GM21423 (cell line): ENCODE data around the gene ACSF3.
"Not testable (repeated sequence)": the region's sequence is repeated elsewhere in the genome, so short reads cannot be mapped to it uniquely, and the experiment has no call there.

Experiments
- ATAC-seq: cut with Tn5 transposase; IDR thresholded peaks from one replicate; pipeline ENCODE4 v1.9.1; 2021; ENCODE audit warnings: mild to moderate bottlenecking, moderate library complexity; ENCODE audit not compliant: unreplicated experiment

ACSF3 gene

GRCh38 chr16:89155851-89156739 is 62.4 kb downstream of the ACSF3 start:
- ATAC-seq: no peak

GRCh38 chr16:89156740-89157645 is 63.3 kb downstream of the ACSF3 start:
- no peak for ATAC-seq

GRCh38 chr16:89157778-89158177 is 64.1 kb downstream of the ACSF3 start:
- no peak for ATAC-seq

GRCh38 chr16:89159066-89159849 is 65.6 kb downstream of the ACSF3 start:
- ATAC-seq: no peak

GRCh38 chr16:89159850-89160354 is 66.2 kb downstream of the ACSF3 start:
- ATAC-seq: no peak

- ATAC-seq: no peak
These were observed 67.5 kb downstream of the ACSF3 start for GRCh38 chr16:89160977-89161701.

DNA sequence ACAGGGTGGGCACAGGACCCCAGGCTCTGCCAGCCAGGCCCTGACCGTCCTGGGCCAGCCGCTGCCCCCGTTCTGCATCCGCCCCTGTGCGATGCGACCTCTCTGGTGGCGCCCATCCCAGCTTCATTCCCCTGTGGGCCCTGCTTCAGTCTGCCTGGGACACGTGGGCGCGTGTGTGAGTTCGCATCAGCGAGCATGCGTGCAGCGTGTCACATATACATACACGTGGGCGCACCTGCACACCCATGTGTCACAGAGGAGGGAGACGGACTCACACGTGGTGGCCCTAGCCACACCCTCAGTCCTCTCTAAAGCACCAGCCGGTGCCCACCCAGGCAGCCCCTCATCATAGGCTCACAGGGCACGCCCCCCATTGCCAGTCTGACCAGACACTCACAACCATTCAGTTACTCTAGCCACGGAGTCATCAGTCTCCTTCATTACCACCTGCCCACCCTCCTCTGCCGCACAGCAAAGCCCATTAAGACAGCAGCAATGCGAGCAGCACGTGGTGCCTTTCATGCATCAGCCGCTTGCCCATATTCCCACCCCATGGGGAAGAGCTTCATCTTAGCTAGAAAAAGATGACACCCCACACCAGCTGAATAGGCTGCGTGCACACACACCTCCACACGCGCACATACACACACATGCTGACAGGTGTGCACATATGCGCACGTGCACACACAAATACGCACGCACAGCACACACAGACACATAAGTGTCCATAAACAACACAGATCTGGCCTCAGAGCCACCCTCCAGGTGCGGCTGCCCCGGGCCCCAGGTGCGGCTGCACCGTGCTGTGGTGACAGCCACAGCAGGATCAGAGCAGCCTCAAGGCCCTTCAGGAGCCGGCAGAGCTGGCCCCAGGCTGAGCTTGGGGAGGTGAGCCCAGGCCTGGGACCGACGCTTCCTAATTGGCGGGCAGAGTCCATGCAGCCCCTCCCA is 68.4 kb downstream of the ACSF3 start:
- no peak for ATAC-seq

DNA sequence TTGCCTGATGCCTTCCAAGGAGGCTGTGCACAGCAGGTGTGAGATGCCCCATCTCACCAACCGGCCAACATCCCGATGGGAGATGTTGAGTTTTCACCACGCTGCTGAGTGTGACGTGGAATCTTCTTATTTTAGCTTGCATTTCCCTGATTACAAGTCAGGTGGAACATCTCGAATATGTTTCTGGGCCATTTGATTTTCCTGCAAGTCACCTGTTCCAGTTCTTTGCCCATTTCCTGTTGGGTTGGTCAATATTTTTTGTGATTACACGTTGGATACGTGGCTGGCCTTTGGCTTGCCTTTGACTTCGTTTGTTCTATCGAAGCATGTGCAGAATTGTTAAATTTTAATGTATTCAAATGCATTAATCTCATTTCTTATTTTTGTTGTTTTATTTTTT is 69.6 kb downstream of the ACSF3 start:
- ATAC-seq: no peak

GRCh38 chr16:89164436-89164835 is 70.8 kb downstream of the ACSF3 start:
- ATAC-seq: no peak

DNA sequence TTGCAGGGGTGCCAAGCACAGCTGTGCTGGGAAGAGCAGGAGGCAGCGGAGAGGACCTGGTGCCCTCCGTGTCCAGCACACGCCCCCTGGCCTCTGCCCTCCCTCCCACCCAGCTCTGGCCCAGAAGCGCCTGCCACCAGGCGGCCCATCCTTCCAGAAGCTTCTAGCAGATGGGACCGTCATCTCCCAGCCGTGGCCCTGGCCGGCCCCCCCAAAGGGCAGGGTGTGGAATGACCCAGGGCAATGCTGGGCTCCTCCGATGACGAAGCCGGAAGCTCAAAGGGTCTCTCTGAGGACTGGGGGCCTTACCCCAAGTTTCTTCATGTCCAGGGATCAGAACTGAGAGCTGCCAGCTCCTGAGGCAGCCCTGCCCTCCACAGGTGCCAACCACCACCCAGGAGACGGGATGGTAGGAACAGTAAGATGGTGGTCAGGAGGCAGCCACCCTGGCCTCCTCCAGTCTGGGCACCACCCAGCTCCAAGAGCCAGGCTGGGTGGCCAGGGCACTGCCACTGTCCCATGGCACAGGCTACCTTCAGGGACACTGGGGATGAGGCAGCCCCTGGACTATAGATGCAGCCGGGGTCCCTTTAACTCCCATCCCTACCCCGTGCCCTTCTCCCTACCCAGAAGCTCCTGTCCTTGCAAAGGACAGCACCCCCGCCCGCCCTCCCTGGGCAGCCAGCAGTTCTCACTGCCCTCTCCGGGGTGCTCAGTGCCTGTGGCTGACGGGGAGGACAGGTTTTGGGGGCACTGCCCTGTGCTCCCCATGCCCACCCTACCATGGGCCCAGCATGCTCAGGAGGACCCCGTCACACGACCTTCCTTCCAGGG is 71.4 kb downstream of the ACSF3 start:
- no peak for ATAC-seq

- not testable (repeated sequence) for ATAC-seq
These were observed 72.0 kb downstream of the ACSF3 start for GRCh38 chr16:89165681-89165979.

DNA sequence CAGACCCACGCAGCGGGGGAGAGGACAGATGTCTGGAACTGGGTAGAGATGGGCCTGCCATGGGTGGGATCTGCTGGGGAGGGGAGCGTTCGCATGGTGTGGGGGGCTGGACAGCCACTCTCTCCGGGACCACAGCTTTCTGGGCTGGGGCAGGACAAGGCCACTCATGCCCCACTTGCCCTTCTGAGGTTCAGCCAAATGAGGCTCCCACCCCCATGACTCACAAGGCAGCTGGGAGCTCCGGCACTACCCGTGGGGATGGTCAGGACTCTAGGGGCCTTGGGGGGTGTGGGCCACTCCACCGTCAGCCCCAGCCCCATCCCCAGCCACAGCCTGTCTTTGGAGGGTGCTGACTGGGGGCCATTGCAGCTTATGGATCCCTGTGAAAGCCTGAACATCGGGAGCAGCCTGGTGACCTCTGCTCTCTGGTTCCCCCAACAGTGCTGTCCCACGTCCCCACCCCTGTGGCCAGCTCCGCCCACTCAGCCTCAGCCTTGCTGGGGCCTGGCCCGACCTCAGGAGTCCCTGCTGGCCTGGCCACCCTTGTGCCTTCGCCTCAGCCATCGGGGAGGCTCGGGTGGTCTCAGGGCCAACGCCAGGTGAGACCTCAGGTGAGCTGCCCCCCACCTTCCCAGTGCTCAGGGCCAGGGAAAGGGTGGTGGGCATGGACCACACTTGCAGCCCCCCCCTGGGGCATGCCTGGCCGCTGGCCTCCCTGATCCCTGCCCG is 73.2 kb downstream of the ACSF3 start:
- no peak for ATAC-seq

DNA sequence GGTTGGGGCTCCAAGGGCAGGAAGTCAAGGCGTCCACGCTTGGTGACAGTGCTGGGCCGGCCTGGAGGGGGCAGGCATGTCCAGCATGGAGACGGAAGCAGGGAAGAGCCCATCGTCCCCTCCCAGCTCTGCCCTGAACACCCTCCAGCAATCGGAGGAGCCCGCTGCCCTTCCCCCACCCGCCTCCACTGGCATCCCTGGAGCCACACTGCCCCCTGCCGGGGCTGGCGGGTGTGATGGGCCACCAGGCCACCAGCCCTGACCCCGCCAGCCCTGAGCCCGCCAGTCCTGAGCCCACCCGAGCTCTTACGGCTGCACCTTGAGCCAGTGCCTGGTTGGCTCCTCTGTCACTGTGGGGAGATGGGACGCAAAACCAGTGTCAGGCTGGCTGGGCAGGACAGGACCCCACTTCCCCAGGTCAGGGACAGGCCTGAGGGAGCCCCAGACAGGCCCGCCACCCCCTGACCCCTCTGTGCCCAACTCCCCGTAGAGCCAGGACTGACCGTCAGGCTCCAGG is 73.8 kb downstream of the ACSF3 start:
- no peak for ATAC-seq

DNA sequence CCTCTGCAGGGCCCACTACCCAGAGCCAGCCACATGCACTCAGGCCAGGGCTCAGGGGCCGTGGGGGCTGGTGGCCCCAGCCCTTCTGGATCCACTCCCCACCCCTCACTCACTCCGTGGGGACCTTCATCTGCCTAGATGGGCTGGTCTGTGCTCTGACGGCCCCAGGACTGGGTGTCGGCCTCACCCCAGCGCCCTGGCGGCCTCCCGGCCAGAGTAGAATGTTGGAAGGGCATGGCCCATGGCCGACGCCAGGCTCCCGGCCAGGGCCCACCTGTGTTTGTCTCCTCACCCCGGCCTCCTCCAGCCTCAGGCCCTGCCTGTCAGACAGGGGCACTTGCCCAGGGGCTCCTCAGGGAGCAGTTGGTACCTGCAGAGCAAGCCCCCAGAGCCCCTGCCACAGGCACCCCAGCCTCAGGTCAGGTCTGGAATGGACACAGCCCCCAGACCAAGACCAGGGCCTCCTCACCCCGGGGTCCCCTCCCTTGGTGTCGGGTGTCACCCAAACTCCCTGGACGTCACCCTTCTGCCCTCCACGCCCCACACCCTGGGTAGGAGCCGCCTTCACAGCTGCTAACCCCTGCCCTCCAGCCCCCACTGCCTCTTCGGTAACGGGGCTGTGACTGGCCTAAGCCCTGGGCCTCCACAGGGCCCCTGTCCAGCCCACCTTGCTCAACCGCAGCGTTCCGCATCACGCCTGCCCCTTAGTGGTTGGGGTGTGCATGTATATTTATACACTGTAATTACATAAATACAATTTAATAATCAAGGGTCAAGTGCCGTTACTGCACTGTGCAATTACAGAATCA is 74.9 kb downstream of the ACSF3 start:
- no peak for ATAC-seq

DNA sequence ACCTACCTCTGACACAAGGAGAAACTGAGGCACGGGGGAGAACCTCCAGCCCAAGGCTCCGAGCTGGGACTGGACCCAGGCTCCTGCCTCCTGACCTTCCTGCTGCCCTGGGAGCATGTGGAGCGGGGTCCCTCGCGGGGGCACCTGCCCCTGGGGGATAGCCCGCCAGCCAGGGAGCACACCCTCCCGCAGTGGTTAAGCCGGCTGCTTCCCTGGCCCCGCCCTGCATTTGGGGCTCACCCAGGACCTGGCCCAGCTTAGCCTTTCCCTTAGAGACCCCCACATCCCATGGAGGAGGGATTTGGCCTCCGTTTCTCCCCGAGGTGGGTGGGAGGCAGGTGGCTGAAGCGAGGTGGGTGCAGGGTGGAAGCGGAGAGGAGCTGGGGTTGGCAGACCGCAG is 76.1 kb downstream of the ACSF3 start:
- ATAC-seq: no peak

- ATAC-seq: no peak
These were observed 76.9 kb downstream of the ACSF3 start for GRCh38 chr16:89170346-89171215.
